NCI-H2081 (cell line): ENCODE results near the gene ADGRL3.
"Not testable (repeated sequence)": the region's sequence is repeated elsewhere in the genome, so short reads cannot be mapped to it uniquely, and the experiment has no call there.

ENCODE experiments used
- DNase-seq, 2 experiments: peaks; one replicate each; lab custom pipeline; 2025; lab: John Stamatoyannopoulos, UW

The ADGRL3 gene

DNA sequence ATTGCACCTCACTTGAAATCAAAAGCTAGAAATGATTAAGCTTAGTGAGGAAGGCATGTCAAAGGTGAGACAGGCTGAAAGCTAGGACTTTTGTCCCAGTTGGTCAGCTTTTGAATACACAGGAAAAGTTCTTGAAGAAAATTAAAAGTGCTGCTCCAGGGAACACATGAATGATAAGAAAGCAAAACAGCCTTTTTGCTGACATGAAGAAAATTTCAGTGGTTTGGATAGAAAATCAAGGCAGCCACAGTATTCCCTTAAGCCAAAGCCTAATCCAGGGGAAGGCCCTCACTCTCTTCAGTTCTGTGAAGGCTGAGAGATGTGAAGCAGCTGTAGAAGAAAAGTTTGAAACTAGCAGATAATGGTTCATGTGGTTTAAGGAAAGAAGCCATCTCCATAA, 150.8 kb downstream of the ADGRL3 start:
- no peak for DNase-seq

GRCh38 chr4:61356696-61357095, 156.6 kb downstream of the ADGRL3 start:
- no peak for DNase-seq

DNA sequence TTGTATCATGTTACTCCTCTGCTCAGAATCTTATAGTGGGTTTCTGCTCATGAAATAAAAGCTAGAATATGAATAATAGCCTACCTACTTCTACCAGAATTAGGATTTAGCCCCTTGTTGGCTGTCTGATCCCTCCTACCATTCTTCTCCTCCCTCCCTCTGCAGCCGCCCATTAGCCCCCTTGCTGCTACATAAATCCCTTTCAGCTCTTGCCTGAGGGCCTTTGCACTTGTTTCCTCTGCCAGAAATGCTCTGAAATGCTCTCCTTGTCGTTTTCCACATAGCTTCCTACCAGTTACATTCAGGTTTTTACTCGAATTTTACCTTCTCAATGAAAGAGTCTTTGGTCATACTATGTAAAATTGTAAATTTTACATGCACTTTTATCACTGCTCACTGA, 159.2 kb downstream of the ADGRL3 start:
- DNase-seq = peak; percentile 35 to 59

- not testable (repeated sequence) for DNase-seq
Observed at GRCh38 chr4:61372817-61373216, 172.7 kb downstream of the ADGRL3 start.

GRCh38 chr4:61373901-61374440, 173.8 kb downstream of the ADGRL3 start:
- DNase-seq = no peak

GRCh38 chr4:61374447-61374891, 174.3 kb downstream of the ADGRL3 start:
- DNase-seq = peak in 1 of 2 experiments; percentile 4

- DNase-seq = no peak
Observed at GRCh38 chr4:61375301-61375700, 175.2 kb downstream of the ADGRL3 start.

GRCh38 chr4:61376301-61376700, 176.2 kb downstream of the ADGRL3 start:
- DNase-seq = no peak

DNA sequence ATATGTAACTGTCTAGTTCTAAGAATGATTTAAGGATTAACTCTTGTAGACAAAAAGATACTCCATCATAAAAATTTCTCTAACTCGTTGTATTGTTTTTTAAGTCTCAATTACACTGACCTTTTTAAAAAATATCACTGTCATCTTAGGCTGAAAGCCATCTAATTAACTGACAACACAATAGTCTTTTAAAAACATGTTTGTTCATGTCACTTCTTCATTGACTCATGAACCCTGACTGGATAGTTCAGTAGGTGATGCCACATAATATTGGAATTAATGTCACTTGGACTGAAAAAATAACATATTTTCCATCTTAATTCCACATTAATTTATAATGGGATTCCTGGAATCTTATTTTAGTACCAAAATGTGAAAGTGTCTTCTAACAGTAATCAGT, 179.3 kb downstream of the ADGRL3 start:
- DNase-seq = peak in 1 of 2 experiments; percentile 10

GRCh38 chr4:61380865-61381264, 180.7 kb downstream of the ADGRL3 start:
- DNase-seq = peak; percentile 24 to 61

GRCh38 chr4:61385256-61385655, 185.1 kb downstream of the ADGRL3 start:
- no peak for DNase-seq

DNA sequence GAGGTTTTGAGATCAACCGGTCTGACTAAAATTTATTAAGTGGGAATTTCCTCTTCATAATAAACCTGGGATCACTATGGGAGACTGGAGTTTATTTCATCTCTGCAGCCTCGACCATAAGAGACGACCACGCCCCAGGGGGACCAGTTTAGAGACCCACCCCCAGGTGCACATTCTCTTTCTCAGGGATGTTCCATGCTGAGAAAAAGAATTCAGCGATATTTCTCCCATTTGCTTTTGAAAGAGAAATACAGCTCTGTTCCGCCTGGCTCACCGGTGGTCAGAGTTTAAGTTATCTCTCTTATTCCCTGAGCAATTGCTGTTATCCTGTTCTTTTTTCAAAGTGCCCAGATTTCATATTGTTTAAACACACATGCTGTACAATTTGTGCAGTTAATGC, 187.2 kb downstream of the ADGRL3 start:
- not testable (repeated sequence) for DNase-seq

GRCh38 chr4:61389640-61390039, 189.5 kb downstream of the ADGRL3 start:
- no peak for DNase-seq

- no peak for DNase-seq
Observed at GRCh38 chr4:61395754-61396153, 195.6 kb downstream of the ADGRL3 start.

- no peak for DNase-seq
Observed at GRCh38 chr4:61397174-61397573, 197.0 kb downstream of the ADGRL3 start.

DNA sequence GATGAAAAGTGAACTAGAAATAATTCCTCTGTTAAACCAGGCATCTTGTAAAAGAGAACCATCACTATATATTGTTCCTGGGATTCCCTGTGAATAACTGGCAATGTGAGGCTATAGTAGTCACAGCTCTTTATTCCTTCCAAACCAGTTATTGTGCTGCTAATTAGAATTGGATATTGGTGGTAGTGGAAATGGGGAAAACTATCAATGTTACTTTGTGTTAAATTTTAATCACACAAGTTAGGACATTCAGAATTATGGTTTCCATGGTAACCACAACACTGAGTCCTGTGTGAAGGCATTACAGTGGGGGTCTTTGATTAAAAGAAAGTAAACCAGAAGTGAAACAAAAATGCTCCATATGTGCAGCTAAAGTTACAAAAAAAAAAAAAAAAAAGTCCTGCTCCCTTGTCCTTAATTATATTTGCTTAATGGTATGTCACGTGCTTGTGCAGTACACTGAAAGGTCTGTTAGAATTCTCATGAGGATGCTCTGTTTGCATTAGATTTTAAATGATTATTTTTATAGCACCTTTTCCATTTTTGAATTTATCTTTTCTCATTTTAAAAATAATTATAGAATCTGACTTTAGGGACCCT, 200.4 kb downstream of the ADGRL3 start:
- DNase-seq = no peak

- no peak for DNase-seq
Observed at GRCh38 chr4:61401771-61402170, 201.6 kb downstream of the ADGRL3 start.

DNA sequence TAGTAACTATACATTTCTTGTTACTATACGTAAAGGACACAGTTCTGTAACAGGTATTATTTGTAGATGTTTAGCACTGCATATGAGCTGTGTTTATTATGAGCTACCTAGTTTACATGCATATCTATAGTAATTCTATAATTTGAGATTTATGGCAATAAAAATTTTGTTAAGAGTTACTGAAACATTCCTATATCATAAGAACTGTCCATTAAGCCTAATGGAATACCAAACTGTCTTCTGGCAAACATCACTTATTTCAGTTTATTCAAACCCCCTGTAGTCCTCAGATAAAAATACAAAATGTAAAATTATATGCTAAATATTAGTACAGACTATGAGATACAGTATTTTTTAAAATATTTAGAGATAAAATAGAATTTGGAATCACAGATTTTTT, 205.2 kb downstream of the ADGRL3 start:
- no peak for DNase-seq

DNA sequence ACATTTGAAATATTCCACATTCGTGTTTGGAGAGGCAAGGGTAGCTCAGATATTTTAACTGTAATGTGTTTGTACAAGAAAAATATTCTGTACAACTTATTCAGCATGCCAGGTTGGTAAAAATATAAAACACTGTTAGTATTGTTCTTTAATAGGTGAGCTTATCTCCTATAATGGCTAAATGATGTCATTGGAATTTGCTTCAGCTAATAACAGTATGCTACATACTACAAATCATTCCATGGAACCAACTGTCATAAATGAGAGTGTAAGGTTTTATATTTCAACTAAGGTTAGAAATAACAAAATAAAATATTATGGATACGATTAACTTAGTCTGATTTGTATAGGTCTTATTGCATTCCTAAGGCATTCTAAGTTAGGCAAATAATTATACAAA, 206.6 kb downstream of the ADGRL3 start:
- DNase-seq = no peak

- peak; percentile 29 to 78 for DNase-seq
Observed at GRCh38 chr4:61407642-61408618, 207.8 kb downstream of the ADGRL3 start.

DNA sequence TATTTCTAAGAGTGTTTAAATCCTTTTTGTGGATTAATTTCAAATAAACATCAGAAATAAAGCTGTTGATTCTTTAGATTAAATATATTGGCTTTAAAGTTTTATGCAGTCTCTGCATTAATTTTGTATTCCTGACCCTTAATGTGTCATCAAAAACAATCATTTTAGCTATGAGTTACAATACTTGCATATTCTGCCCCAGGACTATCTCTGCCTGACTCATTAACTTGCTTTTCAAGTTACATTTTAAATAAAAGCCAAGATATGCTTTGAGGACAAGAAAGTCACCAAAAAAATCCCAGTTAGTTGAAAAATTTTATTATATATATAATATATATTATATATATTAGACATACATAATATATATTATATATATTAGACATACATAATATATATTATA, 208.7 kb downstream of the ADGRL3 start:
- DNase-seq = no peak

DNA sequence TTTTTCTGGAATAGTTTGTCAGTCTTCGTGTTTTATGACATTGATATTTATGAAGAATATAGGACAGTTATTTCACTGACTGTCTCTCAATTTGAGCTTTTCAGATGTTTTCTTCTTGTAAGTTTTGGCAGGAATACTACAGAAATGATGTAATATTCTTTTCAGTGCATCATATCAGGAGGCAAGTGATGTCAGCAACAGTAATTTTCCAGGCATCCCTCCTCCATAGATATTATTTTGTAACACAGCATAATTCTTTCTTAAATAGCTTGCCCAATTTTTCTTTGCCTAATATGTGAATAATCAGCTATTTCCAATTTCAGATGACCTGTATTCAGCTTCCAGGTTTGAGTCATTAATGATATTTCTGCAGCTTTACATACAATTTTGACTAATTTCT, 211.1 kb downstream of the ADGRL3 start:
- no peak for DNase-seq

- DNase-seq = no peak
Observed at GRCh38 chr4:61425315-61425714, 225.2 kb downstream of the ADGRL3 start.
